ENCODE results near the gene ACTR1A. TPM values are rescaled to one million over a fixed set of nuclear protein-coding genes. Genes with fewer than 3 reads are reported as not detected.

The ACTR1A gene
- polyA plus RNA-seq, 1 donor (not counting 4 experiments of a cell fraction or from before 2014, with no cell fraction given): 162 TPM

- H3K4me3 ChIP-seq (ENCODE audit: control insufficient read depth in 2 of 3, extremely low read depth in 1 of 3, insufficient read depth in 2 of 3, low read depth in 1 of 3, low read length in 3 of 3): peak within 1 kb of the TSS; percentile 73 to 100 (median 75)
- no peaks in the 10 kb centered on the region for H4K20me1 ChIP-seq (ENCODE audit: control insufficient read depth, extremely low read depth, insufficient read depth, low read length)
- peaks cover 0 to 2% of the 10 kb centered on the region in 2 experiments for H3K36me3 ChIP-seq (ENCODE audit: control insufficient read depth in 2 of 2, extremely low read depth in 1 of 2, insufficient read depth in 2 of 2, low read length in 2 of 2)
- peak within 1 kb of the TSS; percentile 97 for H3K4me2 ChIP-seq (ENCODE audit: control insufficient read depth, extremely low read depth, insufficient read depth, low read depth, low read length)
- peak within 1 kb of the TSS; percentile 87 for H3K9ac ChIP-seq (ENCODE audit: control insufficient read depth, extremely low read depth, insufficient read depth, low read length)
- no peaks in the 10 kb centered on the region for H3K27me3 ChIP-seq (ENCODE audit: control insufficient read depth, extremely low read depth, insufficient read depth, low read length)
- dilution Hi-C loops (cut with MboI; ENCODE audit: extremely low pct_ligation_motif_present, low sequenced_read_pairs): no loop called here
- no peaks in the 10 kb centered on the region for H3K9me3 ChIP-seq (ENCODE audit: control insufficient read depth, low read depth, low read length)
- TF ChIP-seq EZH2 (IDR thresholded peaks at IDR 0.05; ENCODE audit: low read length) (no peak), CTCF (optimal IDR thresholded peaks at IDR 0.05 in 1 of 3, IDR thresholded peaks at IDR 0.05 in 1 of 3, conservative IDR thresholded peaks at IDR 0.05 in 1 of 3; ENCODE audit: extremely low read depth in 1 of 3, insufficient read depth in 2 of 3, low read length in 3 of 3) (no peak)
- peak within 1 kb of the TSS; percentile 92 for H2AFZ ChIP-seq (ENCODE audit: control insufficient read depth, low read length)
- H3K79me2 ChIP-seq (ENCODE audit: control insufficient read depth, insufficient read depth, low read length): peaks cover 1% of the 10 kb centered on the region
- DNase-seq (ENCODE audit: low read depth, low spot score) (no peak), FAIRE-seq (peak; percentile 44)
- no peaks in the 10 kb centered on the region for H3K9me1 ChIP-seq (ENCODE audit: control insufficient read depth, extremely low read depth, insufficient read depth, low read length)
- peak within 1 kb of the TSS; percentile 85 for H3K27ac ChIP-seq (ENCODE audit: control insufficient read depth, insufficient read depth, low read length)
- peaks cover 23% of the 10 kb centered on the region for H3K4me1 ChIP-seq (ENCODE audit: control insufficient read depth, extremely low read depth, insufficient read depth, low read length)
These were observed 51.2 kb downstream of the ACTR1A start, which contains the start of gene C10orf95 for GRCh38 chr10:102451105-102451969. Gene C10orf95, minus strand, starts transcription at chr10:102451543. Its CDS starts 450 bp downstream, at chr10:102451093.

- no peak for FAIRE-seq
These were observed 52.0 kb downstream of the ACTR1A start for GRCh38 chr10:102450374-102451104.

More at GRCh38 chr10:102450374-102451104, 52.0 kb downstream of the ACTR1A start:
- dilution Hi-C loops (cut with MboI; ENCODE audit: extremely low pct_ligation_motif_present, low sequenced_read_pairs): no loop called here
- Histone ChIP-seq H3K36me3 (ENCODE audit: control insufficient read depth in 2 of 2, extremely low read depth in 1 of 2, insufficient read depth in 2 of 2, low read length in 2 of 2) (no peaks in the 10 kb centered on the region), H3K9me1 (ENCODE audit: control insufficient read depth, extremely low read depth, insufficient read depth, low read length) (no peaks in the 10 kb centered on the region), H2AFZ (ENCODE audit: control insufficient read depth, low read length) (peak overlapping the region; percentile 92), H3K27me3 (ENCODE audit: control insufficient read depth, extremely low read depth, insufficient read depth, low read length) (no peaks in the 10 kb centered on the region), H3K4me2 (ENCODE audit: control insufficient read depth, extremely low read depth, insufficient read depth, low read depth, low read length) (peak overlapping the region; percentile 97), H3K4me1 (ENCODE audit: control insufficient read depth, extremely low read depth, insufficient read depth, low read length) (peaks cover 23% of the 10 kb centered on the region), H3K27ac (ENCODE audit: control insufficient read depth, insufficient read depth, low read length) (peak overlapping the region; percentile 85), H3K9ac (ENCODE audit: control insufficient read depth, extremely low read depth, insufficient read depth, low read length) (peak overlapping the region; percentile 87), H3K4me3 (ENCODE audit: control insufficient read depth in 2 of 3, extremely low read depth in 1 of 3, insufficient read depth in 2 of 3, low read depth in 1 of 3, low read length in 3 of 3) (peak overlapping the region; percentile 73 to 100 (median 75)), H4K20me1 (ENCODE audit: control insufficient read depth, extremely low read depth, insufficient read depth, low read length) (no peaks in the 10 kb centered on the region), H3K79me2 (ENCODE audit: control insufficient read depth, insufficient read depth, low read length) (peaks cover 1% of the 10 kb centered on the region), H3K9me3 (ENCODE audit: control insufficient read depth, low read depth, low read length) (no peaks in the 10 kb centered on the region)
- TF ChIP-seq EZH2 (IDR thresholded peaks at IDR 0.05; ENCODE audit: low read length) (no peak), CTCF (optimal IDR thresholded peaks at IDR 0.05 in 1 of 3, IDR thresholded peaks at IDR 0.05 in 1 of 3, conservative IDR thresholded peaks at IDR 0.05 in 1 of 3; ENCODE audit: extremely low read depth in 1 of 3, insufficient read depth in 2 of 3, low read length in 3 of 3) (no peak)
- no peak for DNase-seq (ENCODE audit: low read depth, low spot score)

Data from keratinocyte (primary cell).